OCI-LY7 (cell line): ENCODE data around the gene MPRIP.
"Not testable (repeated sequence)": the region's sequence is repeated elsewhere in the genome, so short reads cannot be mapped to it uniquely, and the experiment has no call there.

Source experiments
- CTCF ChIP-seq: fragments of 200-600 bp; sonication (generic); conservative IDR thresholded peaks from 2 replicates; pipeline ENCODE4 v1.5.1; 2014; ENCODE audit warnings: mild to moderate bottlenecking, antibody characterized with exemption, low read length, moderate library complexity, mixed read lengths
- EZH2phosphoT487 ChIP-seq: fragments of 200-600 bp; sonication (generic); IDR thresholded peaks from 2 replicates; pipeline ENCODE4 v1.6.1; 2018; ENCODE audit warnings: low read depth, borderline replicate concordance, mild to moderate bottlenecking, mixed run types, antibody characterized with exemption, low read length, moderate library complexity, mixed read lengths

- TF ChIP-seq CTCF, EZH2phosphoT487: not testable (repeated sequence)
Measured at GRCh38 chr17:17011043-17011907, 31.0 kb upstream of the MPRIP start.
